Left cardiac atrium (tissue), 4 donors: ENCODE data around the gene ABAT. TPM values are rescaled to one million over a fixed set of nuclear protein-coding genes. Genes with fewer than 3 reads are reported as not detected.

Experiments used
- ATAC-seq, 2 donors: fragments of 200-7000 bp; cut with Tn5 transposase; one replicate each; pipeline ENCODE4 v1.9.1; 2020; ENCODE audit warnings: mild to moderate bottlenecking in 2 of 2, moderate library complexity in 2 of 2
- DNase-seq: peaks from one replicate; pipeline ENCODE4 v3.0.0-alpha.2; 2020
- intact Hi-C, 2 donors: fragments of 100-400 bp; cut with DNase I; formaldehyde crosslinking; loops; one replicate each; pipeline versions ENCODE4 v1.14.1 to v1.15.1; 2022 to 2023
- total RNA-seq, 2 donors: library from RNA; stranded (reverse); fragmentation: NEBNext Ultra II Directional; extraction: Animal tissue kit (Norgen Biotek cat#: 25700); gene quantifications; one replicate each; pipeline ENCODE4 v1.2.1, GENCODE V29; 2021
- donor health status: DM: no; HTN: yes; CAD: no.
- donor health status: DM: no; HTN: yes; CAD: no; lungs with severe emphysema.
- donor health status: DM: yes; HTN: yes; CAD: no.
- donor health status: Dilated cardiomyopathy.

The ABAT gene
- total RNA-seq, 2 donors from 2014 or later, result 4.2 to 5.0 TPM

- intact Hi-C loops, result no loop called here
- DNase-seq (no peak), ATAC-seq (no peak)
Measured at GRCh38 chr16:8822403-8822802, 148.0 kb downstream of the ABAT start.

GRCh38 chr16:8826278-8826879 is 152.0 kb downstream of the ABAT start:
- intact Hi-C loops, result no loop called here
- ATAC-seq, result no peak
- no peak for DNase-seq

GRCh38 chr16:8828541-8829165 is 154.2 kb downstream of the ABAT start:
- DNase-seq (no peak), ATAC-seq (no peak)
- intact Hi-C loops, result no loop called here

- ATAC-seq, result no peak
- DNase-seq, result no peak
- intact Hi-C loops, result no loop called here
Measured at GRCh38 chr16:8831450-8831849, 157.0 kb downstream of the ABAT start.

- no peak for ATAC-seq
- intact Hi-C loops, result no loop called here
- no peak for DNase-seq
Measured at GRCh38 chr16:8831871-8832716, 157.7 kb downstream of the ABAT start.

- DNase-seq, result no peak
- intact Hi-C loops, result no loop called here
Measured at GRCh38 chr16:8832717-8833105, 158.3 kb downstream of the ABAT start.

More at GRCh38 chr16:8832717-8833105, 158.3 kb downstream of the ABAT start:
- no peak for ATAC-seq

Other genes starting within 250 kb of the ABAT start
- gene TMEM114, start 84.1 kb upstream of the ABAT start, total RNA-seq, result not detected
- gene METTL22, start 52.9 kb upstream of the ABAT start, total RNA-seq, result 10 to 100 TPM; 24.7 to 31.0 TPM
- gene TMEM186, start 123.0 kb downstream of the ABAT start, total RNA-seq, result 10 to 100 TPM; 10.3 to 12.1 TPM
- gene PMM2, start 123.2 kb downstream of the ABAT start, total RNA-seq, result 10 to 100 TPM; 21.3 to 38.3 TPM
- 10 to 100 TPM; 35.5 to 37.6 TPM for gene CARHSP1, start 194.4 kb downstream of the ABAT start, total RNA-seq
- not detected for gene LITAFD, start 207.7 kb downstream of the ABAT start, total RNA-seq